ENCODE data around the gene SHD.
"Not testable (repeated sequence)": the region's sequence is repeated elsewhere in the genome, so short reads cannot be mapped to it uniquely, and the experiment has no call there.

Gene SHD

DNA sequence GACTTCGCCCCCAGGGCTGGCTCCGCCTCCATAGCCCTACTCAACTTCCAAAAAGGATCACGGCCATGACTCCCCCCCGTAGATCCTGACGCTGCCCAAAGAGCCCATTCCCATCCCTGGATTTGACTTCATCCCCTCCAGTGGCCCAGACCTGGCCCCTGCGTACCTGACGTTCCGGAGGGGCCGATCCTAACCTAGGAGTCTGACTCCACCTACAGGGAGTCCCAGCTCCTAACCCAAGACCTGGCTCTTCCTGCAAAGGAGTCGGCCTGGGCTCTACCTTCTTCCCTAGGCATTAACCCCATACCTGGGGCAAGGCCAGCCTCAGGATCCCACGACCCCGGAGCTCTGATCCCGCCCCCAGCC, 48.8 kb downstream of the SHD start:
- FAIRE-seq: no peak

DNA sequence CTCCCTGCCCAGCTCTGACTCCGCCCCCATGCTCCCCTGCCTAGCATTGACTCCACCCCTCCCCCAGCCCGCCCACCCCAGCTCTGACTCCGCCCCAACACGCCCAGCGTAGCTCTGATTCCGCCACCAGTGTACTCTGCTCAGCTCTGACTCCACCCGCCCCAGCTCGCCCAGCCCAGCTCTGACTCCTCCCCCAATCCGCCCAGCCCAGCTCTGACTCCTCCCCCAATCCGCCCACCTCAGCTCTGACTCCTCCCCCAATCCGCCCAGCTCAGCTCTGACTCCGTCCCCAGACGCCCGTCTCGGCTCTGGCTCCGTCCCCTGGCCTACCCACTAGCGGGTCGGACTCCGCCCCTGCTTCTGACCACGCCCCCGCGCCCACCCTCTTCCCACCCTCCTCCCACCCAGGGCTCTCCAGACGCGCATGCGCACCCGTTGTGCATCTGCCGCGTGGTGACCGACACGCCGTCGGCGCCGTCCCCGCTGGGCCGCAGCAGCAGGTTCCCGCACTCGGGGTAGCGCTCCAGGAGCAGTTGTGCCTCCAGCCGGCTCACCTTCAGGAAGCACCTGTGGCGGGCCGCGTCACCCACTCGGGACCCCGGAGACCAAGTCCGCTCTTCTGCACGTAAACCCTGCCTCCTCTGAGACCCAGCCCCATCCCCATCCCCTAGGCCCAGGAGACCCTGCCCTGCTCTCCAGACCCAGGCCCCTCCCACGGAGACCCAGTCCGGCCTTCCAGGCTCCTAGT, 49.4 kb downstream of the SHD start:
- FAIRE-seq: no peak

DNA sequence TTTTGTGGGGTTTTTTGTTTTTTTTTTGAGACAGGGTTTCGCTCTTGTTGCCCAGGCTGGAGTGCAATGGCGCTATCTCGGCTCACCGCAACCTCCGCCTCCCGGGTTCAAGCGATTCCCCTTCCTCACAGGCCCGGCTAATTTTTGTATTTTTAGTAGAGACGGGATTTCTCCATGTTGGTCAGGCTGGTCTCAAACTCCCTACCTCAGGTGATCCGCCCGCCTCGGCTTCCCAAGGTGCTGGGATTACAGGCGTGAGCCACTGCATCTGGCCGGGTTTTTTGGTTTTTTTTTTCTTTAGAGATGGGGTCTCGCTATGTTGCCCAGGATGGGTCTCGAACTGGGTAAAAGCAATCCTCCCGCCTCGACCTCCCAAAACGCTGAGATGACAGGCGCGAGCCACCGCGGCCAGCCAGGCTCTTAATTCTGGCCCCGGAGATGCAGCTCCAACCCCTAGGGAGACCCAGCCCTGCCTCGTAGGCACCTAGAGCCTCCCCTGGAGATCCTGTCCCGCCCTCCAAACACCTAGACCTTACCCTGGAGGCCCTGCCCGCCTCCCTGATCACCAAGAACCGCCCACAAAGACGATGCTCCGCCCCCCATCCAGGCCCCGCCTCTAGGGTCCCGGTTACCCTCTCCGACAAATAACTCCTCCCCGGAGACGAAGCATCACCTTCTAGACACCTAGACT, 50.1 kb downstream of the SHD start:
- FAIRE-seq: not testable (repeated sequence)

DNA sequence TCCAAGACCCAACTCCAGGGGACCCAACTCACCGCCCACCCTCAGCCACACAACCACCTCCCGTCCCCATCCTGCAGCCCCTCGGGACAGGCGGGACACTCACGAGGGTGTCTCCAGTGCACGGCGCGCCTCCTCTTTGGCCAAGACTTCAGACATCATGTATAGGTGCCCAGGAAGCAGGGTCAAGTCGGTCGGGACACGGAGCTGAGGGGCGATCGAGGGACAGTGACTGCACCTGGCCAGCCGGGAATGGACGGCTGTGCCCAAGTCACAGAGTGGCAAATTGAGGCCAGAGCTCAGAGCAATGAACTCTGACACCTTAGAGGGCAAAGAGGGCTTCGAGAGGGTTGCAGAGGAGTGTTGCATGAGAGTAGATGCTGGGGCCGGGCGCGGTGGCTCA, 50.8 kb downstream of the SHD start:
- no peak for FAIRE-seq

DNA sequence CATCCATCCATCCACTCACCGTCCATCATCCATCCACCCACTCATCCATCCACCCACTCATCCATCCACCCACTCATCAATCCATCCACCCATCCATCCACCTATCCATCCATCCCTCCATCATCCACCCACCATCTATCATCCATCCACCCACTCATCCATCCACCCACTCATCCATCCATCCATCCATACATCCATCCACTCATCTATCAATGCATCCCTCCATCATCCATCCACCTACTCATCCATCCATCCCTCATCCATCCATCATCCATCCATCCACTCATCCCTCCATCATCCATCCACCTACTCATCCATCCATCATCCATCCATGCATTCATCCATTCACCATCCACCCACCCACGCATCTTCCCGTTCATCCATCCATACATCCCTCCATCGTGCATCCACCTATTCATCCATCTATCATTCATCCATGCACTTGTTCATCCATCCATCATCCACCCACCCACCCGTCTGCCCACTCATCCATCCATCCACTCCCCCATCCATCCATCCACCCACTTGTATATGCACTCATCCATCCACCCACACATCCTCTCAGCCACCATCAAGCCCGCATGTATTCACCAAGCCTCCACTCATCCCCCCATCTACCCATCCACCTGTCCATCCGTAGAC, 56.0 kb downstream of the SHD start:
- no peak for FAIRE-seq

DNA sequence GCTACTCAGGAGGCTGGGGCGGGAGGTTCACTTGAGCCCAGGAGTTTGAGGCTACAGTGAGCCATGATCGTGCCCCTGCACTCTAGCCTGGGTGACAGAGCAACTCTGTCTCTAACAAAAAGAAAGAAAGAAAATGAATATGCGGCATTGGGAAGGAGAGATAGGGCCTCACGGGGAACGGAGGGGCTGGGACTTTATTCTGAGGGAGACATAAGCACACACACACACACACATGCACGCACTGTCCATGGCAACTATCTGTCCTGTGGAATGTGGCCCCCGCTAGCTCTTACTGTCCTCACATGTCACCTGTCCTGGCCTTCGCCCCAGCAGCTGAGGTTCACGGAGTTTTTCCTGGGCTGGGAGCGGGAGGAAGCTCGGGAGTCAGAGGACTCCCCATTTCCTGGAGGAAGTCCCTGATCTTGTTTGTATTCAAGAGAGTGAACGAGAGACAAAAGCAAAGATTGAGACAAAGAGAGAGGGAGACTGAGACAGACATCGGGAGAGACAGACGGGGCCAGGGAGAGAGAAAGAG, 58.9 kb downstream of the SHD start:
- FAIRE-seq: no peak

DNA sequence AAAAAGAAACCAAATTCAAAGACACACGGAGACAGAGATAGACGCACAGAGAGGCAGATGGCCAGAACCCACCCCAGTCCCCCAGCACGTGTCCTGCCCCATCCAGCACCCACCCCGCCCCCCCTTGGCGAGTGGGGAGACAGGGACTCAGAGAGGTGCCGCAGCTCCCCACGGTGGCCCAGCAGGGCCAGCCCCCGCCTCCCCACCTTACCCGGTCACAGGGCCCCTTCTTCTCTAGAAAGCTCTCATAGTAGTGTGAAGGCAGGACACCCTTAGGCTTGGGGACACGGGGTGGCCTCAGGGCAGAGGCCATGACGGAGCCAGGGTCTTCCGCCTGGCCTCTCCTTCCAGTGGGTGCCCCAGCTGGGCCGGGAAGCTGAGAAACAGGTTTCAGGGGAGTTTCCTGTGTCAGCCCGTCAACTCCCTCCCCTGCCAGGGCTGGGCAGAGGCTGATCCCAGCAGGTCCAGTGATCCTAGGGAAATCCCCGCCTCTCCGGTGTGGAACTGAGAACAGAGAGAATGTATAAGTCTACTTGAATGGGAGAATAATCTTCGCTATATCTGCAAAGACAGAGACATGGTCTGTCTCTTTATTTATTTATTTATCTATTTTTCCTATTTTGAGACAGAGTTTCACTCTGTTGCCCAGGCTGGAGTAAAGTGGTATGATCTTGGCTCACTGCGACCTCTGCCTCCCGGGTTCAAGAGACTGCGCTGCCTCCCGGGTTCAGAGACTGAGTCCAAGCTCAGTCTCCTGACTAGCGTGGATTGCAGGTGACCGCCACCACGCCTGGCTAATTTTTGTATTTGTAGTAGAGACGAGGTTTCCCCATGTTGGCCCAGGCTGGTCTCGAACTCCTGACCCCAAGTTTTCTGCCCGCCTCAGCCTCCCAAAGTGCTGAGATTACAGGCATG, 59.6 kb downstream of the SHD start, which contains the start of gene STAP2:
STAP2 (minus strand) TSS at position 387 of the 915 bp plus-strand sequence; CDS start at position 313, 74 bp downstream.
- no peak for FAIRE-seq

All from islet of Langerhans (tissue), 1 donor.